Right lobe of liver (tissue), 6 donors: Measurements from ENCODE around the gene GMDS. TPM values are rescaled to one million over a fixed set of nuclear protein-coding genes. Genes with fewer than 3 reads are reported as not detected.

Experiments
- ATAC-seq, 4 donors: fragments of 200-7000 bp; cut with Tn5 transposase; one replicate each; pipeline ENCODE4 v1.9.1; 2020; ENCODE audit warnings: mild to moderate bottlenecking in 4 of 4, moderate library complexity in 4 of 4
- DNase-seq, 3 donors: peaks; one replicate each; pipeline ENCODE4 v3.0.0-alpha.2; 2020
- H3K27ac ChIP-seq, 3 donors: fragments of 200-600 bp; one replicate each; pipeline ENCODE4 v1.8.0; 2022
- H3K27me3 ChIP-seq, 2 donors: fragments of 200-600 bp; one replicate each; pipeline ENCODE4 v1.8.0; 2022
- H3K36me3 ChIP-seq, 4 donors: fragments of 200-600 bp; sonication (generic) in 1 of 4; one replicate each; pipeline versions ENCODE4 v1.5.1 to v1.8.0; 2017 to 2022; ENCODE audit warnings: control low read depth in 1 of 4
- H3K4me1 ChIP-seq, 4 donors: fragments of 200-600 bp; sonication (generic) in 1 of 4; one replicate each; pipeline versions ENCODE4 v1.5.1 to v1.8.0; 2017 to 2022; ENCODE audit warnings: control low read depth in 1 of 4
- H3K4me3 ChIP-seq, 3 donors: fragments of 200-600 bp; one replicate each; pipeline ENCODE4 v1.8.0; 2022
- H3K9me3 ChIP-seq, 4 donors: fragments of 200-600 bp; sonication (generic) in 1 of 4; one replicate each; pipeline versions ENCODE4 v1.5.1 to v1.8.0; 2017 to 2022; ENCODE audit warnings: control low read depth in 1 of 4
- POLR2A ChIP-seq: fragments of 450-650 bp; IDR thresholded peaks from one replicate; pipeline ENCODE4 v1.6.1; 2017; ENCODE audit warnings: antibody characterized with exemption, mild to moderate bottlenecking
- WGBS: methylation state at CpG from one replicate; pipeline ENCODE4 v1.1.6; 2018; ENCODE audit warnings: low coverage, low lambda C conversion rate; ENCODE audit not compliant: insufficient coverage; ENCODE audit errors: missing lambda C conversion rate; 5-methylcytosine and 5-hydroxymethylcytosine counted together
- intact Hi-C, 2 donors: fragments of 100-400 bp; cut with DNase I; formaldehyde crosslinking; loops; one replicate each; pipeline versions ENCODE4 v1.11.2 to v1.14.1; 2022
- total RNA-seq, 6 experiments: library from RNA; depleted of rRNA in 2 of 6; stranded (reverse); fragments of >200 nt in 2 of 6; fragmentation: NEBNext Ultra II Directional in 3 of 6; extraction: Animal tissue kit (Norgen Biotek cat#: 25700) in 3 of 6; gene quantifications; one replicate each; pipeline versions ENCODE4 v1.1.0 to v1.2.4, GENCODE V29; 2016 to 2023
- TF ChIP-seq, protein P1 (sequence below), 4 donors: fragments of 200-600 bp in 3 of 4; fragments of 450-650 bp in 1 of 4; IDR thresholded peaks; one replicate each; pipeline versions ENCODE4 v1.5.1 to v1.8.0; 2016 to 2022; ENCODE audit warnings: antibody characterized with exemption in 4 of 4, mild to moderate bottlenecking in 2 of 4
- donor health status: DM: no; HTN: yes; CAD: no.
- donor health status: DM: no; HTN: no; CAD: no.
- donor health status: DM: no; HTN: no; CAD: no.
- donor health status: DM: no; HTN: yes; CAD: no.
- donor health status: DM: no; HTN: yes; CAD: no.

Gene GMDS
- total RNA-seq, 6 experiments from 2014 or later, result 15.9 to 34.4 (median 23.4) TPM

DNA sequence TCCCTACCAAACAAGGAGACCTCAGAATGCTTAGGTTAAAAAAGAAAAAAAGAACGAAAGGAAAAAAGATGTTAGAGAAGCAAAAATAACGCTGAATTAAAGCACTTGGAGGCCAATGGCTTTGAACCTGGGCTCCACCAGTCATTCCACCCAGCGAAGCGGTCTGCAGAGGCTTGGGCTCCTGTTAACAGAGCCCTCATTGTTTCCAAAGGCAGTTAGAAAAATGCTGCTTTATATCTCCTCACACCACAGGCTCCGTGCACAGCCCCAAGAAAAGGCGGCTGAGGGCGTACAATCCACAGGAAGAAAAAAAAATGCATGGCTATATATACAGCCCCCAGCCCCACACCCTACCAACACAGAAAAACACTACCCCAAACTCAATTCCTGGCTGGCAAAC lies 379.8 kb downstream of the GMDS start:
- H3K27ac ChIP-seq, result no peak overlapping the region
- TF ChIP-seq, protein P1, sequence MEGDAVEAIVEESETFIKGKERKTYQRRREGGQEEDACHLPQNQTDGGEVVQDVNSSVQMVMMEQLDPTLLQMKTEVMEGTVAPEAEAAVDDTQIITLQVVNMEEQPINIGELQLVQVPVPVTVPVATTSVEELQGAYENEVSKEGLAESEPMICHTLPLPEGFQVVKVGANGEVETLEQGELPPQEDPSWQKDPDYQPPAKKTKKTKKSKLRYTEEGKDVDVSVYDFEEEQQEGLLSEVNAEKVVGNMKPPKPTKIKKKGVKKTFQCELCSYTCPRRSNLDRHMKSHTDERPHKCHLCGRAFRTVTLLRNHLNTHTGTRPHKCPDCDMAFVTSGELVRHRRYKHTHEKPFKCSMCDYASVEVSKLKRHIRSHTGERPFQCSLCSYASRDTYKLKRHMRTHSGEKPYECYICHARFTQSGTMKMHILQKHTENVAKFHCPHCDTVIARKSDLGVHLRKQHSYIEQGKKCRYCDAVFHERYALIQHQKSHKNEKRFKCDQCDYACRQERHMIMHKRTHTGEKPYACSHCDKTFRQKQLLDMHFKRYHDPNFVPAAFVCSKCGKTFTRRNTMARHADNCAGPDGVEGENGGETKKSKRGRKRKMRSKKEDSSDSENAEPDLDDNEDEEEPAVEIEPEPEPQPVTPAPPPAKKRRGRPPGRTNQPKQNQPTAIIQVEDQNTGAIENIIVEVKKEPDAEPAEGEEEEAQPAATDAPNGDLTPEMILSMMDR (IDR thresholded peaks at IDR 0.05), result no peak
- TF ChIP-seq POLR2A, result no peak
- intact Hi-C loops, result no loop called here
- H3K27me3 ChIP-seq, result no peaks in the 10 kb centered on the region
- DNase-seq (no peak), ATAC-seq (no peak)
- no peaks in the 10 kb centered on the region for H3K9me3 ChIP-seq
- no peak overlapping the region for H3K4me3 ChIP-seq
- WGBS, result 80% methylated on average over 6 of the region's 7 CpGs
- no peaks in the 10 kb centered on the region for H3K4me1 ChIP-seq
- no peaks in the 10 kb centered on the region for H3K36me3 ChIP-seq

DNA sequence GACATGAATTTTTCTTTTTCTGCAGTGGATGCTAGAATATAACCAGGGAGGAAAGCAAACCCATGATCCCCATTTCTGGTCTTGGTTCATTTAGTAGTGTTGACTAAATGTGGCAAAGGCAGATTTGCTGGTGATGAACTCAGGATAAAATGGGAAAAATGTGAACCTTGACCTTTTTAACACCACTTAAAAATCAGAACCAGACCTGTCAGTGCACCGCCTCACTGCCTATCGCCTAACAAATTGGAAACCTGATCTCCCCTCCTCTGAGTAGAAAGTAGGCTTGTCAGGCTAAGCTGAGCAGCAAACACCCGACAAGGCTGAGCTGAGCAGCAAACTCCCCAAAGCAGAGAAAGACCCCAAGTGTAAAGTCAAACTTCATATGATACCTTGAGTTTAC lies 380.9 kb downstream of the GMDS start:
- 81% methylated on average over 3 of the region's 3 CpGs for WGBS
- H3K4me1 ChIP-seq, result no peaks in the 10 kb centered on the region
- DNase-seq (no peak), ATAC-seq (no peak)
- H3K27me3 ChIP-seq, result no peaks in the 10 kb centered on the region
- no peak overlapping the region for H3K27ac ChIP-seq
- no peak for TF ChIP-seq POLR2A
- TF ChIP-seq, protein P1 (IDR thresholded peaks at IDR 0.05), result no peak
- no peaks in the 10 kb centered on the region for H3K36me3 ChIP-seq
- H3K4me3 ChIP-seq, result no peak overlapping the region
- intact Hi-C loops, result no loop called here
- no peaks in the 10 kb centered on the region for H3K9me3 ChIP-seq

DNA sequence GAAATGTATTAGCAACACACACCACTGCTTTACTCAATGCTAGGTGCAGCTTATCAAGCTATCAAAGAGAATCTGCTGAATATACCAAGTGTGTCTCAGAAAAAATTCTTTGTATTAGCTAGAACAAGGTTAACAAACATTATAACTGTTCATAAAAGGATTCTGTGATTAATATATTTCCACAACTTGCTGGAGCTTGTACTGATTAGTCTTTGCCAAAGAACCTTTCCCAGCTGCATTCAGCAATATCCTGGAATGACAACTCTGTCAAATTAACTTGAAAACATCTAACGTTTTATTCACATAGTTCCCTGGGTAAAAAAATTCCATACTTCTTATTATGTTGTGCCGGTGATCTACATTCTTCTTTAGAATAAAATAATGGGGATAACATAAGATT lies 383.0 kb downstream of the GMDS start:
- Histone ChIP-seq H3K4me1 (no peaks in the 10 kb centered on the region), H3K9me3 (no peaks in the 10 kb centered on the region), H3K36me3 (no peaks in the 10 kb centered on the region), H3K27me3 (no peaks in the 10 kb centered on the region), H3K4me3 (no peak overlapping the region), H3K27ac (no peak overlapping the region)
- no peak for DNase-seq
- 80% methylated on average over 2 of the region's 2 CpGs for WGBS
- ATAC-seq, result no peak
- intact Hi-C loops, result no loop called here
- no peak for TF ChIP-seq POLR2A
- TF ChIP-seq, protein P1 (IDR thresholded peaks at IDR 0.05), result no peak

DNA sequence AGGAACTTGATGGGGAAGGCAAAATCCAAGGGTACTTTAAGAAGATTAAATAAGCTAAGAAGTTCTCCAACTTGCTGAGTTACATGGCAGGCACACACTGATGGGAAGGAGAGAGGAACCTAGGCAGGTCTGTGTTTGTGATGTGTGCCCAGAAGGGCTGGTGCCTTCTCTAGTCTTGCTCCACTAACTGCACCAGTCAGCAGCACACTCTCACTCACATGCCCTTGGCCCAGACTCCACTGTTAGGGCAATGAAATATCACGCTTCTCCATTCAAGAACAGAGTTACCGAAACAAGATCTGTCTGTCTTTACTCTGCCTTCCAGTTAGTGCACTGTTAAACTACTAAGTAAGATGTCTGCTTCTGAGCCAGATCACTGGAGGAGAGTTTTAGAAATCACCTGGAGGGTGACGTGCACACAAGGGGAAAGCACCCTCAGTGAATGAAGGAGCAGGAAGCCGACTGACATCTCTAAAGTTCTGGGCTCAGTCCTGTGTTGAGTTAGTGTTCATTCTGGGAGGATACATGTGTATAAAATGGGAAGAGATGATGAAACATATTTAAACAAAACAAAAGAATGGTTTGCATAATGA lies 384.6 kb downstream of the GMDS start:
- Histone ChIP-seq H3K27me3 (no peaks in the 10 kb centered on the region), H3K36me3 (no peaks in the 10 kb centered on the region), H3K4me3 (no peak overlapping the region), H3K4me1 (no peaks in the 10 kb centered on the region), H3K9me3 (no peaks in the 10 kb centered on the region), H3K27ac (no peak overlapping the region)
- ATAC-seq, result no peak
- intact Hi-C loops, result no loop called here
- 97% methylated on average over 4 of the region's 4 CpGs for WGBS
- DNase-seq, result no peak
- TF ChIP-seq, protein P1 (IDR thresholded peaks at IDR 0.05), result no peak
- TF ChIP-seq POLR2A, result no peak

DNA sequence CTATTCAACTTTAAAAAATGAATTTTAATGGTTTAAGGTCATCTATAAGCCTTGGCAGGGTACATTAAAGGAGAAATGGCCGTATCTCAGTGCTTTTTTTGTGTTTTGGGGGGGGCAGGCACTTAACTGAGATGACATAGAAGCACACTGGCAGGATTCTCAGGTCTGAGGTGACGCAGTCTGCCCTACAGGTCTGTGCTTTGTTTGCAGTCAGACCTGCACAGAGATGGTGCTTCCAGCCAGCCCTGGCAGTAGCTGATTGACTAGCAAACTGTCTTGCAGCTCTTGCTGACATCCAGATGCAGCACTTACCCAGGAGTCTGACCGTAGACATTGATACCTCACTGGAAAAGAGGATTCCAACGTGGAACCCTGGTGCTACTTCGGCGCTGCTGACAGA lies 386.5 kb downstream of the GMDS start:
- no peaks in the 10 kb centered on the region for H3K27me3 ChIP-seq
- no peak for TF ChIP-seq POLR2A
- TF ChIP-seq, protein P1 (IDR thresholded peaks at IDR 0.05), result no peak
- no peaks in the 10 kb centered on the region for H3K4me1 ChIP-seq
- no peak overlapping the region for H3K4me3 ChIP-seq
- ATAC-seq, result no peak
- H3K9me3 ChIP-seq, result no peaks in the 10 kb centered on the region
- intact Hi-C loops, result no loop called here
- H3K27ac ChIP-seq, result no peak overlapping the region
- WGBS, result 81% methylated on average over 2 of the region's 6 CpGs
- no peak for DNase-seq
- no peaks in the 10 kb centered on the region for H3K36me3 ChIP-seq
